ENCODE data around the gene LSM6. TPM values are rescaled to one million over a fixed set of nuclear protein-coding genes. Genes with fewer than 3 reads are reported as not detected.

The LSM6 gene
- total RNA-seq, 1 experiment from 2014 or later, result 78.3 TPM

DNA sequence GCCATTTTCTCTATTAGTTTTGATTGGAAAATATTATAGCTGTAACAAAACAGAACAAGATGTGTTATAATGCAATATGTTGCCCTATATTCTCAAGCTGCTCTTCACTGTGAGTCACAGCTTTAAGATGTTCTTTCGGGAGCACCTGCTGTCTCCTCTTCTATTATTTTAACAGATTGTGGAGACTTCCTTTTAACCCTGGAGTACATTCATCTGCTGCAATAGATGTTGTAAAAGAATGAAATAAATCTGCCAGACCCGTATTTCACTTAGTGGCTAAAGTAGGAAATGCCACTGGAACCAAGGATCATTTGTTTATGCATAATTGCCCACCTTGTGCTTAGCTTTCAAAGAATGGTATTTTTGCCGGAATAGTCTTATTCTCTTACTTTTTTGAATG lies 11.1 kb downstream of the LSM6 start:
- H3K9ac ChIP-seq (ENCODE audit: extremely low read depth, insufficient read length, low read length), result no peak overlapping the region
- no peak overlapping the region for H3K14ac ChIP-seq (ENCODE audit: insufficient read depth, low read length)
- no peak overlapping the region for H2BK5ac ChIP-seq (ENCODE audit: insufficient read length, low read length)
- Mint-ChIP-seq H3K4me1 (no peaks in the 10 kb centered on the region; a peak in 1 of 4 replicates), H3K9me3 (no peaks in the 10 kb centered on the region), H3K27ac (no peak overlapping the region; a peak in 1 of 7 replicates), H3K4me3 (no peak overlapping the region), H3K27me3 (ENCODE audit: low read depth) (no peaks in the 10 kb centered on the region), H3K36me3 (ENCODE audit: insufficient read depth in 1 of 3, low read depth in 3 of 3) (peaks cover 19 to 73% (median 52%) of the 10 kb centered on the region in 3 experiments; a peak in 6 of 7 replicates)
- H3K27ac ChIP-seq (ENCODE audit: insufficient read length, low read depth, low read length), result no peak overlapping the region
- no peak overlapping the region for H3T11ph ChIP-seq (ENCODE audit: low read length)
- no peak for DNase-seq
- H4K91ac ChIP-seq (ENCODE audit: insufficient read length, low read depth, low read length), result no peak overlapping the region
- H3K27me3 ChIP-seq (ENCODE audit: insufficient read depth, low read length), result no peaks in the 10 kb centered on the region
- H3K4ac ChIP-seq (ENCODE audit: low read depth, low read length), result no peak overlapping the region
- H3K9me3 ChIP-seq (ENCODE audit: control insufficient read depth, low read depth, low read length), result no peaks in the 10 kb centered on the region
- H3K18ac ChIP-seq (ENCODE audit: insufficient read length, low read depth, low read length), result no peak overlapping the region
- no peak overlapping the region for H2AFZ ChIP-seq (ENCODE audit: low read length)
- no peak overlapping the region for H2BK12ac ChIP-seq (ENCODE audit: insufficient read length, low read depth, low read length)
- H2BK15ac ChIP-seq (ENCODE audit: low read depth, low read length), result no peak overlapping the region
- no peak overlapping the region for H2BK120ac ChIP-seq (ENCODE audit: low read depth, low read length, poor library complexity, severe bottlenecking)
- H3K79me1 ChIP-seq (ENCODE audit: insufficient read depth, low read depth, low read length, poor library complexity, severe bottlenecking), result no peaks in the 10 kb centered on the region
- H3K23me2 ChIP-seq (ENCODE audit: insufficient read length, low read depth, low read length, poor library complexity, severe bottlenecking), result no peaks in the 10 kb centered on the region
- no peak overlapping the region for H3K4me2 ChIP-seq (ENCODE audit: insufficient read depth, insufficient read length, low read length)
- no peak overlapping the region for H2BK20ac ChIP-seq (ENCODE audit: low read depth, low read length, poor library complexity, severe bottlenecking)
- no peak overlapping the region for H3K56ac ChIP-seq (ENCODE audit: insufficient read length, low read depth, low read length)
- H4K5ac ChIP-seq (ENCODE audit: insufficient read length, low read depth, low read length), result no peak overlapping the region
- no peak overlapping the region for H4K8ac ChIP-seq (replicated peaks; ENCODE audit: insufficient read length, low read depth, low read length)
- H3K23ac ChIP-seq (ENCODE audit: insufficient read length, low read depth, low read length), result no peak overlapping the region
- WGBS (ENCODE audit: extremely low coverage, insufficient read length, low lambda C conversion rate), result no CpG with 5 or more reads among the region's 3 CpGs
- TF ChIP-seq, protein P1, sequence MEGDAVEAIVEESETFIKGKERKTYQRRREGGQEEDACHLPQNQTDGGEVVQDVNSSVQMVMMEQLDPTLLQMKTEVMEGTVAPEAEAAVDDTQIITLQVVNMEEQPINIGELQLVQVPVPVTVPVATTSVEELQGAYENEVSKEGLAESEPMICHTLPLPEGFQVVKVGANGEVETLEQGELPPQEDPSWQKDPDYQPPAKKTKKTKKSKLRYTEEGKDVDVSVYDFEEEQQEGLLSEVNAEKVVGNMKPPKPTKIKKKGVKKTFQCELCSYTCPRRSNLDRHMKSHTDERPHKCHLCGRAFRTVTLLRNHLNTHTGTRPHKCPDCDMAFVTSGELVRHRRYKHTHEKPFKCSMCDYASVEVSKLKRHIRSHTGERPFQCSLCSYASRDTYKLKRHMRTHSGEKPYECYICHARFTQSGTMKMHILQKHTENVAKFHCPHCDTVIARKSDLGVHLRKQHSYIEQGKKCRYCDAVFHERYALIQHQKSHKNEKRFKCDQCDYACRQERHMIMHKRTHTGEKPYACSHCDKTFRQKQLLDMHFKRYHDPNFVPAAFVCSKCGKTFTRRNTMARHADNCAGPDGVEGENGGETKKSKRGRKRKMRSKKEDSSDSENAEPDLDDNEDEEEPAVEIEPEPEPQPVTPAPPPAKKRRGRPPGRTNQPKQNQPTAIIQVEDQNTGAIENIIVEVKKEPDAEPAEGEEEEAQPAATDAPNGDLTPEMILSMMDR (conservative IDR thresholded peaks at IDR 0.05), result no peak
- H3K4me1 ChIP-seq (ENCODE audit: insufficient read depth, low read length), result no peaks in the 10 kb centered on the region
- H2AK5ac ChIP-seq (ENCODE audit: insufficient read length, low read length), result no peak overlapping the region
- H3K79me2 ChIP-seq (ENCODE audit: insufficient read depth, low read length), result no peaks in the 10 kb centered on the region
- H4K20me1 ChIP-seq (ENCODE audit: control insufficient read depth, insufficient read depth, insufficient read length), result no peaks in the 10 kb centered on the region
